Neuronal stem cell (in vitro differentiated cells): ENCODE measurements around the gene ELF2.
A peak's percentile ranks its signal among the peaks of the same experiment; 100 is the strongest.

Experiments
- DNase-seq: peaks from one replicate; pipeline ENCODE4 v3.0.0-alpha.2; 2013; ENCODE audit warnings: low spot score
- H2AFZ ChIP-seq: one replicate; pipeline ENCODE4 v1.6.1; 2013; ENCODE audit warnings: mild to moderate bottlenecking, low read length, inconsistent platforms
- H2AK5ac ChIP-seq: 2 replicates; pipeline ENCODE4 v1.6.1; 2013; ENCODE audit warnings: low read depth, mild to moderate bottlenecking, inconsistent platforms, low read length, moderate library complexity, mixed read lengths
- H2BK120ac ChIP-seq: 2 replicates; pipeline ENCODE4 v1.6.1; 2013; ENCODE audit warnings: low read depth, mild to moderate bottlenecking, inconsistent platforms, low read length, moderate library complexity, mixed read lengths
- H2BK12ac ChIP-seq: one replicate; pipeline ENCODE4 v1.6.1; 2013; ENCODE audit warnings: low read length, inconsistent platforms
- H2BK15ac ChIP-seq: 2 replicates; pipeline ENCODE4 v1.6.1; 2013; ENCODE audit warnings: mild to moderate bottlenecking, low read length, inconsistent platforms, mixed read lengths
- H2BK5ac ChIP-seq: one replicate; pipeline ENCODE4 v1.6.1; 2013; ENCODE audit warnings: inconsistent platforms, mild to moderate bottlenecking, low read length, moderate library complexity
- H3K14ac ChIP-seq: one replicate; pipeline ENCODE4 v1.6.1; 2013; ENCODE audit warnings: low read length, inconsistent platforms
- H3K18ac ChIP-seq: 2 replicates; pipeline ENCODE4 v1.6.1; 2013; ENCODE audit warnings: low read length, inconsistent platforms
- H3K23ac ChIP-seq: 2 replicates; pipeline ENCODE4 v1.6.1; 2013; ENCODE audit warnings: low read depth, mild to moderate bottlenecking, mixed read lengths, low read length, inconsistent platforms; ENCODE audit not compliant: poor library complexity
- H3K27ac ChIP-seq: replicated peaks from 3 replicates; pipeline ENCODE4 v1.5.1; 2013; ENCODE audit warnings: low read length, inconsistent platforms
- H3K27me3 ChIP-seq, 3 experiments: 2 replicates each; pipeline ENCODE4 v1.6.1; 2013; ENCODE audit warnings: low read length in 3 of 3, mild to moderate bottlenecking in 2 of 3, inconsistent platforms in 1 of 3, low read depth in 1 of 3, mixed read lengths in 1 of 3, moderate library complexity in 1 of 3; ENCODE audit not compliant: control insufficient read depth in 3 of 3, insufficient read depth in 3 of 3
- H3K36me3 ChIP-seq, 2 donors: replicated peaks in 1 of 2; 2 replicates each; pipeline ENCODE4 v1.6.1; 2013; ENCODE audit warnings: low read length in 2 of 2; ENCODE audit not compliant: control insufficient read depth in 2 of 2, insufficient read depth in 2 of 2
- H3K4ac ChIP-seq: 2 replicates; pipeline ENCODE4 v1.6.1; 2013; ENCODE audit warnings: inconsistent platforms, mild to moderate bottlenecking, low read length, moderate library complexity
- H3K4me1 ChIP-seq, 2 donors: 1 replicate in 1 of 2; 2 replicates in 1 of 2; pipeline ENCODE4 v1.6.1; 2013; ENCODE audit warnings: low read length in 2 of 2, low read depth in 1 of 2; ENCODE audit not compliant: control insufficient read depth in 2 of 2, insufficient read depth in 1 of 2
- H3K4me2 ChIP-seq: one replicate; pipeline ENCODE4 v1.6.1; 2013; ENCODE audit warnings: mild to moderate bottlenecking, low read length, inconsistent platforms; ENCODE audit not compliant: insufficient read depth, poor library complexity, severe bottlenecking
- H3K4me3 ChIP-seq, 2 donors: 2 replicates each; pipeline ENCODE4 v1.5.1; 2013; ENCODE audit warnings: low read length in 2 of 2, mild to moderate bottlenecking in 2 of 2, inconsistent platforms in 1 of 2, moderate library complexity in 1 of 2
- H3K79me1 ChIP-seq: one replicate; pipeline ENCODE4 v1.6.1; 2013; ENCODE audit warnings: low read depth, mild to moderate bottlenecking, inconsistent platforms, low read length, moderate library complexity
- H3K9ac ChIP-seq: one replicate; pipeline ENCODE4 v1.6.1; 2013; ENCODE audit warnings: mild to moderate bottlenecking, low read depth, low read length, inconsistent platforms; ENCODE audit not compliant: poor library complexity
- H3K9me3 ChIP-seq, 2 donors: replicated peaks in 1 of 2; 2 replicates each; pipeline versions ENCODE3 to v1.6.1; 2013; ENCODE audit warnings: low read length in 2 of 2, mild to moderate bottlenecking in 2 of 2, inconsistent platforms in 1 of 2, low read depth in 1 of 2, mixed read lengths in 1 of 2, moderate library complexity in 1 of 2; ENCODE audit not compliant: control insufficient read depth in 2 of 2, insufficient read depth in 1 of 2
- H4K8ac ChIP-seq: one replicate; pipeline ENCODE4 v1.6.1; 2013; ENCODE audit warnings: low read depth, mild to moderate bottlenecking, inconsistent platforms, low read length, moderate library complexity
- H4K91ac ChIP-seq: one replicate; pipeline ENCODE4 v1.6.1; 2013; ENCODE audit warnings: low read length, low read depth, mild to moderate bottlenecking, inconsistent platforms; ENCODE audit not compliant: poor library complexity
- WGBS, 2 donors: extraction: QIAGEN DNeasy Blood & Tissue Kit; methylation state at CpG; one replicate each; pipeline ENCODE4 v1.1.7; 2013; ENCODE audit warnings: missing lambda C conversion rate in 2 of 2, mixed read lengths in 1 of 2; ENCODE audit not compliant: insufficient read length in 2 of 2, insufficient replicate concordance in 1 of 2; ENCODE audit errors: extremely low coverage in 2 of 2; 5-methylcytosine and 5-hydroxymethylcytosine counted together

ELF2 gene

GRCh38 chr4:139210486-139210885 is 33.5 kb upstream of the ELF2 start:
- Histone ChIP-seq H3K4ac (no peak overlapping the region), H3K9ac (no peak overlapping the region), H2BK15ac (no peak overlapping the region), H3K4me1 (peaks cover 8 to 15% of the 10 kb centered on the region in 2 donors), H3K4me2 (no peak overlapping the region), H3K36me3 (no peaks in the 10 kb centered on the region), H3K27me3 (no peaks in the 10 kb centered on the region), H2BK12ac (no peak overlapping the region), H3K18ac (no peak overlapping the region), H3K27ac (no peak overlapping the region), H3K79me1 (no peaks in the 10 kb centered on the region), H3K14ac (no peak overlapping the region), H3K23ac (no peak overlapping the region), H2BK5ac (no peak overlapping the region), H4K91ac (no peak overlapping the region), H3K9me3 (no peaks in the 10 kb centered on the region), H2AFZ (no peak overlapping the region), H4K8ac (no peak overlapping the region), H3K4me3 (no peak overlapping the region), H2AK5ac (no peak overlapping the region), H2BK120ac (no peak overlapping the region)
- DNase-seq = no peak
- WGBS, 2 donors = no CpG with 5 or more reads among the region's 1 CpG

- H3K4me1 ChIP-seq = peaks cover 8 to 15% of the 10 kb centered on the region in 2 donors
- H2BK120ac ChIP-seq = no peak overlapping the region
- H2AFZ ChIP-seq = no peak overlapping the region
- H3K9me3 ChIP-seq = no peaks in the 10 kb centered on the region
- H2AK5ac ChIP-seq = no peak overlapping the region
- H3K4ac ChIP-seq = no peak overlapping the region
- H3K79me1 ChIP-seq = no peaks in the 10 kb centered on the region
- no peak overlapping the region for H3K18ac ChIP-seq
- no peak overlapping the region for H3K4me2 ChIP-seq
- no CpG with 5 or more reads among the region's 3 CpGs for WGBS, 2 donors
- no peak overlapping the region for H2BK12ac ChIP-seq
- H2BK5ac ChIP-seq = no peak overlapping the region
- H3K23ac ChIP-seq = no peak overlapping the region
- H3K36me3 ChIP-seq = no peaks in the 10 kb centered on the region
- no peak overlapping the region for H3K14ac ChIP-seq
- no peak overlapping the region for H4K91ac ChIP-seq
- no peaks in the 10 kb centered on the region for H3K27me3 ChIP-seq
- H3K9ac ChIP-seq = no peak overlapping the region
- no peak overlapping the region for H2BK15ac ChIP-seq
- DNase-seq = no peak
- H4K8ac ChIP-seq = no peak overlapping the region
- H3K4me3 ChIP-seq = no peak overlapping the region
- H3K27ac ChIP-seq = no peak overlapping the region
Measured at GRCh38 chr4:139209470-139210063, 32.5 kb upstream of the ELF2 start.

- no CpG with 5 or more reads among the region's 3 CpGs for WGBS, 2 donors
- Histone ChIP-seq H3K4me2 (no peak overlapping the region), H3K4me3 (no peak overlapping the region), H4K8ac (no peak overlapping the region), H3K9ac (no peak overlapping the region), H2BK12ac (no peak overlapping the region), H3K27ac (no peak overlapping the region), H3K14ac (no peak overlapping the region), H3K9me3 (no peaks in the 10 kb centered on the region), H4K91ac (no peak overlapping the region), H3K27me3 (no peaks in the 10 kb centered on the region), H3K4ac (no peak overlapping the region), H3K4me1 (peaks cover 6 to 15% of the 10 kb centered on the region in 2 donors), H2AFZ (no peak overlapping the region), H3K23ac (no peak overlapping the region), H2BK5ac (no peak overlapping the region), H3K18ac (no peak overlapping the region), H2BK15ac (no peak overlapping the region), H3K79me1 (no peaks in the 10 kb centered on the region), H2AK5ac (no peak overlapping the region), H3K36me3 (no peaks in the 10 kb centered on the region), H2BK120ac (no peak overlapping the region)
- DNase-seq = no peak
Measured at GRCh38 chr4:139208404-139208945, 31.5 kb upstream of the ELF2 start.

GRCh38 chr4:139207873-139208403 is 30.9 kb upstream of the ELF2 start:
- no peaks in the 10 kb centered on the region for H3K27me3 ChIP-seq
- no peaks in the 10 kb centered on the region for H3K79me1 ChIP-seq
- H3K4me2 ChIP-seq = no peak overlapping the region
- no peak overlapping the region for H3K14ac ChIP-seq
- peaks cover 6 to 15% of the 10 kb centered on the region in 2 donors for H3K4me1 ChIP-seq
- H3K9me3 ChIP-seq = no peaks in the 10 kb centered on the region
- H2BK120ac ChIP-seq = no peak overlapping the region
- H4K91ac ChIP-seq = no peak overlapping the region
- no peak overlapping the region for H3K9ac ChIP-seq
- H2BK5ac ChIP-seq = no peak overlapping the region
- H3K36me3 ChIP-seq = no peaks in the 10 kb centered on the region
- no CpG with 5 or more reads among the region's 6 CpGs for WGBS, 2 donors
- H3K4ac ChIP-seq = no peak overlapping the region
- peak overlapping the region; percentile 61 for H2AFZ ChIP-seq
- no peak overlapping the region for H4K8ac ChIP-seq
- no peak for DNase-seq
- no peak overlapping the region for H2AK5ac ChIP-seq
- H3K18ac ChIP-seq = no peak overlapping the region
- no peak overlapping the region for H3K4me3 ChIP-seq
- H2BK12ac ChIP-seq = no peak overlapping the region
- no peak overlapping the region for H3K27ac ChIP-seq
- no peak overlapping the region for H3K23ac ChIP-seq
- H2BK15ac ChIP-seq = no peak overlapping the region
